ENCODE data around the gene CDH13.

CDH13 gene

DNA sequence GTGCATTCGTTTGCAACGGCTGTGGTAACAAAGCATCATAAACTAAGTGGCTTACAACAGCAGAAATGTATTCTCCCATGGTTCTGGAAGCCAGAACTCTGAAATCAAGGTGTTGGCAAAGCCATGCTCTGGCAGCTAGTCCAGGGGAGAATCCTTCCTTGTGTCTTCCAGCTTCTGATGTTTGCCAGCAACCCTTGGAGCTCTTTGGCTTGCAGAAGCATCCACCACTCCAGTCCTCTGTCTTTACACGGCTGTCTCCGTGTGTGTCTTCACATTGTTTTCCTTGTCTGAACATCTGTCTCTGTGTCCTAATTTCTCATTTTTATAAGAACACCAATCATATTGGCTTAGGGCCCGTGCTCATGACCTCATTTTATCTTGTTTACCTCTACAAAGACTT lies 915.7 kb downstream of the CDH13 start:
- H3K27me3 ChIP-seq (ENCODE audit: insufficient read depth, poor library complexity, severe bottlenecking) = no peaks in the 10 kb centered on the region
- H3K4me3 ChIP-seq (replicated peaks; ENCODE audit: insufficient read depth, low read length) = no peak overlapping the region
- TF ChIP-seq SPI1 (IDR thresholded peaks at IDR 0.05; ENCODE audit: borderline replicate concordance, low read depth) (no peak), POLR2AphosphoS5 (IDR thresholded peaks at IDR 0.05; ENCODE audit: low read depth) (no peak), GABPA (IDR thresholded peaks at IDR 0.05; ENCODE audit: low read depth) (no peak)
- TF ChIP-seq, protein P1, sequence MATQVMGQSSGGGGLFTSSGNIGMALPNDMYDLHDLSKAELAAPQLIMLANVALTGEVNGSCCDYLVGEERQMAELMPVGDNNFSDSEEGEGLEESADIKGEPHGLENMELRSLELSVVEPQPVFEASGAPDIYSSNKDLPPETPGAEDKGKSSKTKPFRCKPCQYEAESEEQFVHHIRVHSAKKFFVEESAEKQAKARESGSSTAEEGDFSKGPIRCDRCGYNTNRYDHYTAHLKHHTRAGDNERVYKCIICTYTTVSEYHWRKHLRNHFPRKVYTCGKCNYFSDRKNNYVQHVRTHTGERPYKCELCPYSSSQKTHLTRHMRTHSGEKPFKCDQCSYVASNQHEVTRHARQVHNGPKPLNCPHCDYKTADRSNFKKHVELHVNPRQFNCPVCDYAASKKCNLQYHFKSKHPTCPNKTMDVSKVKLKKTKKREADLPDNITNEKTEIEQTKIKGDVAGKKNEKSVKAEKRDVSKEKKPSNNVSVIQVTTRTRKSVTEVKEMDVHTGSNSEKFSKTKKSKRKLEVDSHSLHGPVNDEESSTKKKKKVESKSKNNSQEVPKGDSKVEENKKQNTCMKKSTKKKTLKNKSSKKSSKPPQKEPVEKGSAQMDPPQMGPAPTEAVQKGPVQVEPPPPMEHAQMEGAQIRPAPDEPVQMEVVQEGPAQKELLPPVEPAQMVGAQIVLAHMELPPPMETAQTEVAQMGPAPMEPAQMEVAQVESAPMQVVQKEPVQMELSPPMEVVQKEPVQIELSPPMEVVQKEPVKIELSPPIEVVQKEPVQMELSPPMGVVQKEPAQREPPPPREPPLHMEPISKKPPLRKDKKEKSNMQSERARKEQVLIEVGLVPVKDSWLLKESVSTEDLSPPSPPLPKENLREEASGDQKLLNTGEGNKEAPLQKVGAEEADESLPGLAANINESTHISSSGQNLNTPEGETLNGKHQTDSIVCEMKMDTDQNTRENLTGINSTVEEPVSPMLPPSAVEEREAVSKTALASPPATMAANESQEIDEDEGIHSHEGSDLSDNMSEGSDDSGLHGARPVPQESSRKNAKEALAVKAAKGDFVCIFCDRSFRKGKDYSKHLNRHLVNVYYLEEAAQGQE (IDR thresholded peaks at IDR 0.05; ENCODE audit: insufficient replicate concordance, low read depth) = no peak
- TF ChIP-seq, protein P2, sequence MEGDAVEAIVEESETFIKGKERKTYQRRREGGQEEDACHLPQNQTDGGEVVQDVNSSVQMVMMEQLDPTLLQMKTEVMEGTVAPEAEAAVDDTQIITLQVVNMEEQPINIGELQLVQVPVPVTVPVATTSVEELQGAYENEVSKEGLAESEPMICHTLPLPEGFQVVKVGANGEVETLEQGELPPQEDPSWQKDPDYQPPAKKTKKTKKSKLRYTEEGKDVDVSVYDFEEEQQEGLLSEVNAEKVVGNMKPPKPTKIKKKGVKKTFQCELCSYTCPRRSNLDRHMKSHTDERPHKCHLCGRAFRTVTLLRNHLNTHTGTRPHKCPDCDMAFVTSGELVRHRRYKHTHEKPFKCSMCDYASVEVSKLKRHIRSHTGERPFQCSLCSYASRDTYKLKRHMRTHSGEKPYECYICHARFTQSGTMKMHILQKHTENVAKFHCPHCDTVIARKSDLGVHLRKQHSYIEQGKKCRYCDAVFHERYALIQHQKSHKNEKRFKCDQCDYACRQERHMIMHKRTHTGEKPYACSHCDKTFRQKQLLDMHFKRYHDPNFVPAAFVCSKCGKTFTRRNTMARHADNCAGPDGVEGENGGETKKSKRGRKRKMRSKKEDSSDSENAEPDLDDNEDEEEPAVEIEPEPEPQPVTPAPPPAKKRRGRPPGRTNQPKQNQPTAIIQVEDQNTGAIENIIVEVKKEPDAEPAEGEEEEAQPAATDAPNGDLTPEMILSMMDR (IDR thresholded peaks at IDR 0.05; ENCODE audit: insufficient read depth, low read length) = no peak
- H3K27ac ChIP-seq (replicated peaks) = no peak overlapping the region
- DNase-seq (ENCODE audit: low read depth in 1 of 2, low spot score in 1 of 2) = no peak

DNA sequence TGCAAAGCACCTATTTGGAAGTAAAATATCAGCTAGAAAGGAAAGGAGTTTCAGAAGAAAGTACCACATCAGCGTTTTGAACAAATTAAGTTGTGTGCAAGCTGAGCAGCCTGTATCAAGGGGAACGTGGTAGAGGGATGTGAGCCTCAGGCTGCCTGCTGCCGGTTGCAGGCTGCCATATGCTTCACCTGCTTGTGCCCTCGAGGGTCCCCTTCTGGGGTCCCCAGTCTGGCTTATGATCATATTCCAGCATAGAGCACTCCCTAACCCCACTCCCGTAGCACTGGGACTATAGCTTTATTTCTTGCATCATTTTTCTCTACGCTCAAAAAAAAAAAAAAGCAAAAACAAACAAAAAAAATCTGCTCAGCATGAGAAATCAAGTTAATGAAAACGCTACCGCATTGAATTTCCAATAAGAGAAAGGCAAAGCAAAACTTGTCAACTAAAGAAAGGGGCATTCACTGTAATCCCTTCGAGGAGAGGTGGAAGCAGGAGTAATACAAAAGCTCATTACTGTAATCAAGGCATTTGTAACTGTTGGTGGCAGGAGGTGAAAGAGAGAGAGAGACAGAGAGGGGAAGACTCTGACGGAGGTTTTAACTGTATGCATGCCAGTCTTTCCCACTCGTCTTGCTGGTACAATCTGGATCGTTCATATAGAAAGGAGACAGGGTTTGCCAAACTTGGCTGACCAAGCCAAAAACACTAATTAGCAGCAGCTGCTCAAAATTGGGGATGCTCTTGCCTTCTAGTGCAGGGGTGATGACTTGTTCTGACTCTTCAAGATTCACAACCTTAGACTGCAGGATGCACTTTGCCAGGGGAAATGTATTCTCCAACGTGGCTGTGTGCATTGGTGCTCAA lies 922.8 kb downstream of the CDH13 start:
- DNase-seq (ENCODE audit: low read depth in 1 of 2, low spot score in 1 of 2) = no peak
- TF ChIP-seq GABPA (IDR thresholded peaks at IDR 0.05; ENCODE audit: low read depth) = no peak
- TF ChIP-seq, protein P1 (IDR thresholded peaks at IDR 0.05; ENCODE audit: insufficient replicate concordance, low read depth) = no peak
- TF ChIP-seq, protein P2 (IDR thresholded peaks at IDR 0.05; ENCODE audit: insufficient read depth, low read length) = no peak
- no peak for TF ChIP-seq SPI1 (IDR thresholded peaks at IDR 0.05; ENCODE audit: borderline replicate concordance, low read depth)
- TF ChIP-seq POLR2AphosphoS5 (IDR thresholded peaks at IDR 0.05; ENCODE audit: low read depth) = no peak
- H3K27me3 ChIP-seq (ENCODE audit: insufficient read depth, poor library complexity, severe bottlenecking) = no peaks in the 10 kb centered on the region
- H3K4me3 ChIP-seq (replicated peaks; ENCODE audit: insufficient read depth, low read length) = no peak overlapping the region
- no peak overlapping the region for H3K27ac ChIP-seq (replicated peaks)

DNA sequence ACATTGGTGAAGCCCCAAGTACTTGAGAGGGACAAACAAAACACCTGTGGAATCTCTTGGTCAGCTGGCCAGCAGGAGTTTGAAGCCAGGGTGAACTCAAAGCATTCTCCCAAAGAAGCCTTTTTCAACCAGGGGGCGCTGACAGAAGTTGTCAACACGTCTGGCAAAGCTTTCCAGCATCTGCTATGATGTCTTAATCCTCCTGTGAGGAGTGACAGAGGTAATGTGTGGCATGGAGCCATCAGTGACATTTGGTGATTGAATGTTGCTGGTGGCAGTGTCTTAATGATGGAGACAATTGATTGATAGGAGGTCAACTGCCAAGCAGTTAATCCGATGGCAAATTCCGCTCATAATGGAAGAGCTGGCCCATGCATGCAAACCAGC lies 923.4 kb downstream of the CDH13 start:
- Histone ChIP-seq H3K27ac (replicated peaks) (no peak overlapping the region), H3K4me3 (replicated peaks; ENCODE audit: insufficient read depth, low read length) (no peak overlapping the region), H3K27me3 (ENCODE audit: insufficient read depth, poor library complexity, severe bottlenecking) (no peaks in the 10 kb centered on the region)
- DNase-seq (ENCODE audit: low read depth in 1 of 2, low spot score in 1 of 2) = no peak
- TF ChIP-seq SPI1 (IDR thresholded peaks at IDR 0.05; ENCODE audit: borderline replicate concordance, low read depth) = no peak
- TF ChIP-seq, protein P1 (IDR thresholded peaks at IDR 0.05; ENCODE audit: insufficient replicate concordance, low read depth) = no peak
- TF ChIP-seq, protein P2 (IDR thresholded peaks at IDR 0.05; ENCODE audit: insufficient read depth, low read length) = no peak
- no peak for TF ChIP-seq GABPA (IDR thresholded peaks at IDR 0.05; ENCODE audit: low read depth)
- no peak for TF ChIP-seq POLR2AphosphoS5 (IDR thresholded peaks at IDR 0.05; ENCODE audit: low read depth)
